IMR-90 (cell line): ENCODE results near the gene RNF6. TPM values are rescaled to one million over a fixed set of nuclear protein-coding genes. Genes with fewer than 3 reads are reported as not detected.

ENCODE experiments used
- ATAC-seq: fragments of 200-7000 bp; cut with Tn5 transposase; 2 replicates; pipeline ENCODE4 v1.9.1; 2020; ENCODE audit warnings: low read depth, mild to moderate bottlenecking, moderate library complexity
- BruUV-seq: library from RNA; stranded (reverse); fragments of 400-500 nt; replicated peaks from 2 replicates; lab custom pipeline; 2021; lab: Mats Ljungman, UMichigan
- CTCF ChIA-PET: fragments of 300-600 bp; formaldehyde crosslinking; extraction: SDS; loops from one replicate; lab custom pipeline; 2021; ENCODE audit warnings: antibody characterized with exemption; lab: Yijun Ruan, JAX
- POLR2A ChIA-PET: fragments of 300-600 bp; sonication (Branson Sonifier 250); formaldehyde crosslinking; loops from one replicate; lab custom pipeline; 2022; ENCODE audit warnings: antibody characterized with exemption; ENCODE audit not compliant: unreplicated experiment; lab: Charles Lee
- DNase-seq: peaks from one replicate; pipeline ENCODE4 v3.0.0; 2013
- H2AFZ ChIP-seq: replicated peaks from 2 replicates; pipeline ENCODE3; 2013; ENCODE audit warnings: low read length, mild to moderate bottlenecking; ENCODE audit not compliant: poor library complexity
- H2AK5ac ChIP-seq: 2 replicates; pipeline ENCODE4 v1.6.1; 2013; ENCODE audit warnings: low read depth, low read length, inconsistent platforms
- H2AK9ac ChIP-seq: replicated peaks from 2 replicates; pipeline ENCODE3; 2013; ENCODE audit warnings: mild to moderate bottlenecking, low read depth, low read length, moderate library complexity; ENCODE audit not compliant: poor library complexity
- H2BK120ac ChIP-seq: 2 replicates; pipeline ENCODE4 v1.6.1; 2013; ENCODE audit warnings: low read depth, low read length, inconsistent platforms
- H2BK15ac ChIP-seq: 3 replicates; pipeline ENCODE4 v1.6.1; 2013; ENCODE audit warnings: low read depth, low read length, inconsistent platforms
- H2BK20ac ChIP-seq: 2 replicates; pipeline ENCODE4 v1.6.1; 2013; ENCODE audit warnings: low read depth, mild to moderate bottlenecking, inconsistent platforms, low read length, moderate library complexity
- H2BK5ac ChIP-seq: 2 replicates; pipeline ENCODE4 v1.6.1; 2013; ENCODE audit warnings: mild to moderate bottlenecking, low read depth, low read length, inconsistent platforms; ENCODE audit not compliant: poor library complexity, severe bottlenecking
- H3K14ac ChIP-seq: replicated peaks from 2 replicates; pipeline ENCODE4 v1.6.1; 2013; ENCODE audit warnings: low read depth, low read length, inconsistent platforms
- H3K18ac ChIP-seq: 2 replicates; pipeline ENCODE4 v1.6.1; 2013; ENCODE audit warnings: low read depth, low read length, control low read depth
- H3K23ac ChIP-seq: 2 replicates; pipeline ENCODE4 v1.6.1; 2013; ENCODE audit warnings: low read depth, low read length, inconsistent platforms
- H3K27ac ChIP-seq: 2 replicates; pipeline ENCODE4 v1.5.1; 2013; ENCODE audit warnings: mild to moderate bottlenecking, control low read depth, low read length; ENCODE audit not compliant: insufficient read depth
- H3K27me3 ChIP-seq: 2 replicates; pipeline ENCODE4 v1.6.1; 2013; ENCODE audit warnings: low read length; ENCODE audit not compliant: control insufficient read depth, insufficient read depth
- H3K36me3 ChIP-seq: 2 replicates; pipeline ENCODE4 v1.6.1; 2013; ENCODE audit warnings: low read length, mixed read lengths; ENCODE audit not compliant: control insufficient read depth, insufficient read depth
- H3K4ac ChIP-seq: 2 replicates; pipeline ENCODE4 v1.6.1; 2013; ENCODE audit warnings: low read depth, low read length, inconsistent platforms
- H3K4me1 ChIP-seq: 2 replicates; pipeline ENCODE4 v1.6.1; 2013; ENCODE audit warnings: low read length, mixed read lengths; ENCODE audit not compliant: control insufficient read depth, insufficient read depth
- H3K4me2 ChIP-seq: 2 replicates; pipeline ENCODE4 v1.6.1; 2013; ENCODE audit warnings: low read depth, mild to moderate bottlenecking, control low read depth, low read length, moderate library complexity
- H3K4me3 ChIP-seq: 2 replicates; pipeline ENCODE4 v1.5.1; 2013; ENCODE audit warnings: low read depth, mild to moderate bottlenecking, control low read depth, low read length, moderate library complexity; ENCODE audit not compliant: insufficient read depth
- H3K56ac ChIP-seq: 2 replicates; pipeline ENCODE4 v1.6.1; 2013; ENCODE audit warnings: low read length, inconsistent platforms; ENCODE audit not compliant: insufficient read depth; ENCODE audit errors: extremely low read depth
- H3K79me1 ChIP-seq, 2 experiments: 2 replicates each; pipeline ENCODE4 v1.6.1; 2013; ENCODE audit warnings: low read length in 2 of 2, inconsistent platforms in 1 of 2, low read depth in 1 of 2
- H3K9ac ChIP-seq: 2 replicates; pipeline ENCODE4 v1.6.1; 2013; ENCODE audit warnings: low read depth, low read length, control low read depth
- H3K9me1 ChIP-seq: 2 replicates; pipeline ENCODE4 v1.6.1; 2013; ENCODE audit warnings: low read length, inconsistent platforms; ENCODE audit not compliant: insufficient read depth
- H3K9me3 ChIP-seq: 2 replicates; pipeline ENCODE4 v1.6.1; 2013; ENCODE audit warnings: low read length; ENCODE audit not compliant: control insufficient read depth, insufficient read depth
- H4K20me1 ChIP-seq: 2 replicates; pipeline ENCODE4 v1.6.1; 2013; ENCODE audit warnings: low read length, inconsistent platforms; ENCODE audit not compliant: insufficient read depth
- H4K5ac ChIP-seq: 2 replicates; pipeline ENCODE4 v1.6.1; 2013; ENCODE audit warnings: mild to moderate bottlenecking, low read depth, low read length, control low read depth
- H4K8ac ChIP-seq, 2 experiments: 2 replicates each; pipeline ENCODE4 v1.6.1; 2013; ENCODE audit warnings: low read depth in 2 of 2, low read length in 2 of 2, control low read depth in 1 of 2, inconsistent platforms in 1 of 2
- H4K91ac ChIP-seq: 2 replicates; pipeline ENCODE4 v1.6.1; 2013; ENCODE audit warnings: low read depth, low read length, inconsistent platforms; ENCODE audit not compliant: insufficient read depth
- BHLHE40 ChIP-seq: fragments of 150-350 bp; IDR thresholded peaks from 2 replicates; pipeline ENCODE4 v1.6.1; 2016; ENCODE audit warnings: mild to moderate bottlenecking, low read depth, low read length
- CEBPB ChIP-seq: IDR thresholded peaks from 2 replicates; pipeline ENCODE4 v1.6.1; 2012; ENCODE audit warnings: low read depth, low read length, improper control_type of control experiment
- FOS ChIP-seq: fragments of 150-350 bp; IDR thresholded peaks from 2 replicates; pipeline ENCODE4 v1.6.1; 2016; ENCODE audit warnings: low read depth, low read length
- MXI1 ChIP-seq: IDR thresholded peaks from 2 replicates; pipeline ENCODE4 v1.6.1; 2012; ENCODE audit warnings: low read depth, mild to moderate bottlenecking, low read length, moderate library complexity, borderline replicate concordance
- NFE2L2 ChIP-seq: fragments of 150-350 bp; IDR thresholded peaks from 2 replicates; pipeline ENCODE4 v1.6.1; 2016; ENCODE audit warnings: low read depth, mild to moderate bottlenecking, low read length
- POLR2A ChIP-seq: IDR thresholded peaks from 2 replicates; pipeline ENCODE4 v1.6.1; 2012; ENCODE audit warnings: mild to moderate bottlenecking, low read depth, low read length
- RAD21 ChIP-seq: IDR thresholded peaks from 2 replicates; pipeline ENCODE4 v1.6.1; 2012; ENCODE audit warnings: low read length, improper control_type of control experiment
- WGBS, 2 experiments: methylation state at CpG; one replicate each; pipeline versions ENCODE4 v1.1.5 to v1.1.7; 2013; ENCODE audit warnings: missing lambda C conversion rate in 2 of 2; ENCODE audit not compliant: insufficient read length in 1 of 2; ENCODE audit errors: extremely low coverage in 2 of 2; 5-methylcytosine and 5-hydroxymethylcytosine counted together
- dilution Hi-C: fragments of 300-500 bp; cut with HindIII; formaldehyde crosslinking; loops from one replicate; pipeline ENCODE4 v1.14.3; 2018; ENCODE audit warnings: low sequenced_read_pairs; ENCODE audit not compliant: unreplicated experiment
- in situ Hi-C: fragments of 300-500 bp; cut with MboI; formaldehyde crosslinking; loops from 3 replicates; pipeline ENCODE4 v1.14.3; 2019; ENCODE audit warnings: low sequenced_read_pairs, inconsistent platforms, mixed read lengths
- intact Hi-C: fragments of 100-400 bp; cut with micrococcal nuclease; formaldehyde crosslinking; loops from 2 replicates; pipeline ENCODE4 v1.10.0; 2022
- polyA plus RNA-seq, 3 experiments: library from polyadenylated mRNA; depleted of rRNA; stranded (reverse); fragments of >200 nt; gene quantifications; 2 replicates each; pipeline ENCODE4 v1.2.3, GENCODE V29; 2012; ENCODE audit warnings: low replicate concordance in 1 of 3
- total RNA-seq: library from RNA; depleted of rRNA; stranded (reverse); fragments of >200 nt; gene quantifications from 2 replicates; pipeline ENCODE4 v1.2.3, GENCODE V29; 2012
- TF ChIP-seq, protein P1 (sequence below): fragments of 150-350 bp; IDR thresholded peaks from 2 replicates; pipeline ENCODE4 v1.6.1; 2017; ENCODE audit warnings: mild to moderate bottlenecking, antibody characterized with exemption, low read length, low read depth

The RNF6 gene
- total and polyA plus RNA-seq, 2 of the 4 experiments (the other 2 are of a cell fraction), result 22.9 to 33.3 TPM

DNA sequence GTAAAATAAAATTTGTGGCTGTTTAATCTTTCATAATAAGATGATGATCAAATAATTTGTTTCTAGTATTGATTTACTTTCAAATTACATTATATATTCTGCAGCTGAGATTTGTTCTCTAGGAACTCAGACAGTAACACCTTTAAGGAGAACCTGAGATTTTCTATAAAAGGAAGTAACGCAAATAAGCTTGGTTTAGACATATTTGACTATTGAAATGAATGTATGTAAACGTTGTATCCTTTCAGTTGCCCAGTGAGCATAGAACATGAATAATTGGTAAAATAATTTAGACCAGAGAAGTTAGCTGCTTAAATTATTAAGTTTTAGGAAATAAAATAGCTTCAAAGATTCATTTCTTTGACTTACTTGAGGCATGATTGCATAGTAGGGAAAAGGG lies 34.9 kb upstream of the RNF6 start:
- CTCF ChIA-PET, result no interaction called here
- POLR2A ChIA-PET, result no interaction called here
- Histone ChIP-seq H3K23ac (no peak overlapping the region), H3K56ac (no peak overlapping the region), H2BK15ac (no peak overlapping the region), H4K8ac (no peak overlapping the region), H3K18ac (no peak overlapping the region), H2AK9ac (no peak overlapping the region), H2AFZ (no peak overlapping the region), H4K91ac (no peak overlapping the region), H2BK120ac (no peak overlapping the region), H4K5ac (no peak overlapping the region), H3K27ac (no peak overlapping the region), H3K79me1 (peaks cover 3 to 38% of the 10 kb centered on the region in 2 experiments; a peak in 3 of 4 replicates), H3K14ac (no peak overlapping the region), H2AK5ac (no peak overlapping the region), H4K20me1 (peaks cover 36% of the 10 kb centered on the region), H3K9ac (no peak overlapping the region), H3K9me1 (peaks cover 5% of the 10 kb centered on the region; the same call in 1 of the 2 replicates), H3K4me3 (no peak overlapping the region), H3K9me3 (no peaks in the 10 kb centered on the region), H2BK5ac (no peak overlapping the region), H3K27me3 (no peaks in the 10 kb centered on the region), H3K4ac (no peak overlapping the region), H2BK20ac (no peak overlapping the region), H3K4me2 (no peak overlapping the region), H3K36me3 (no peaks in the 10 kb centered on the region), H3K4me1 (no peaks in the 10 kb centered on the region)
- DNase-seq (no peak), ATAC-seq (no peak)
- TF ChIP-seq NFE2L2, result no peak
- TF ChIP-seq BHLHE40, result no peak
- TF ChIP-seq RAD21, result no peak
- TF ChIP-seq, protein P1, sequence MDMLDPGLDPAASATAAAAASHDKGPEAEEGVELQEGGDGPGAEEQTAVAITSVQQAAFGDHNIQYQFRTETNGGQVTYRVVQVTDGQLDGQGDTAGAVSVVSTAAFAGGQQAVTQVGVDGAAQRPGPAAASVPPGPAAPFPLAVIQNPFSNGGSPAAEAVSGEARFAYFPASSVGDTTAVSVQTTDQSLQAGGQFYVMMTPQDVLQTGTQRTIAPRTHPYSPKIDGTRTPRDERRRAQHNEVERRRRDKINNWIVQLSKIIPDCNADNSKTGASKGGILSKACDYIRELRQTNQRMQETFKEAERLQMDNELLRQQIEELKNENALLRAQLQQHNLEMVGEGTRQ, result no peak
- no peak for TF ChIP-seq POLR2A
- TF ChIP-seq MXI1, result no peak
- no peak for TF ChIP-seq CEBPB
- no peak for TF ChIP-seq FOS
- intact Hi-C loops (loop anchor here (5.0 to 10.0 kb wide), 2 partner anchors 110 to 238 kb away; no protein-coding TSS in a partner anchor), dilution Hi-C loops (no loop called here), in situ Hi-C loops (no loop called here)
- no TSS peak for BruUV-seq
- WGBS, 2 experiments, result 40% methylated on average over 1 of the region's 2 CpGs; no CpG with 5 or more reads in 1 of the 2 experiments
